PC-9 (cell line): Measurements from ENCODE around the gene CD48.

Source experiments
- CTCF ChIP-seq: fragments of 200-600 bp; sonication (generic); conservative IDR thresholded peaks from 2 replicates; pipeline ENCODE4 v1.6.1; 2017; ENCODE audit warnings: mixed run types, antibody characterized with exemption, mild to moderate bottlenecking, moderate library complexity
- EZH2 ChIP-seq: fragments of 200-600 bp; sonication (generic); IDR thresholded peaks from 2 replicates; pipeline ENCODE4 v1.8.0; 2017; ENCODE audit warnings: antibody characterized with exemption, low read depth

GRCh38 chr1:160671603-160672517 lies 39.8 kb downstream of the CD48 start:
- no peak for TF ChIP-seq CTCF
- no peak for TF ChIP-seq EZH2
